GM12801 (cell line): ENCODE data around the gene ABCC3.

Source experiments
- TF ChIP-seq, protein P1 (sequence below): IDR thresholded peaks from one replicate; pipeline ENCODE4 v1.5.1; 2011; ENCODE audit warnings: control low read depth; ENCODE audit not compliant: insufficient read length; ENCODE audit errors: extremely low read depth

The ABCC3 gene

DNA sequence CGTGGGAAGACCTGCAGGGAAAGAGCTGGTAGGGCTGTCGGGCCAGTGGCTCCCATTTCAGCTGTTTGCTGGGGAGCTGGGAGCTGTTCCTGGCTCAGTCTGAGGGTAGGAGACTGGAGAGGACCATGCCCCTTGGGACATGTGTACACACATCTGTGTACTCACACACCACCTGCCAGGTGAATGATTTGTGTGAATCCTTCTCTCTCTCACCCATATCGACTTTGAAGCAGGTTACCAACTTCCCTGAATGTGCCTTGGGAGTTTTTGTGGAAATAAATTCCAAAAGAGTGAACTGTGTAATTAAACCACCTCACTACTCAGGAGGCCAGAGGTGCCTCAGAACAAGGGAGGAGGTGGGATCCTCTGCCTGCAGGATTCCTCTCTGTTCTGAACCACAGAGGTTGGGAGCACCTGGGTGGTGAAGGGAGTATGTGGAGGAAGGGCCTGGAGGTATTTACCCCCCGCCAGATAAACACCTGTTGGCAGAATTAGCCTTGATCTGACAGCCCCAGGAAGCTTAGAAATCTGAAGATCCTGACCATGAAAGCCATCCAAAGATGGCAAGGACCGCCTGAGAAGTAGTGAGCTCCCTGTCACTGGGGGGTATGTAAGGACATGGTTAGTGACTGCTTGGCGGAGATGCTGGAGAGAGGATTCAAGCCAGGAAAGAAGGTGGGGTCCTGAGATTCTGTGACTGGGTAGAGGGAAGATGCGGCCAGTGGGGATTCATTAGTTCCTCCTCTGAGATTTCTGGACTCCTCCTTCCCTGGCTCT is 3.3 kb downstream of the ABCC3 start:
- TF ChIP-seq, protein P1, sequence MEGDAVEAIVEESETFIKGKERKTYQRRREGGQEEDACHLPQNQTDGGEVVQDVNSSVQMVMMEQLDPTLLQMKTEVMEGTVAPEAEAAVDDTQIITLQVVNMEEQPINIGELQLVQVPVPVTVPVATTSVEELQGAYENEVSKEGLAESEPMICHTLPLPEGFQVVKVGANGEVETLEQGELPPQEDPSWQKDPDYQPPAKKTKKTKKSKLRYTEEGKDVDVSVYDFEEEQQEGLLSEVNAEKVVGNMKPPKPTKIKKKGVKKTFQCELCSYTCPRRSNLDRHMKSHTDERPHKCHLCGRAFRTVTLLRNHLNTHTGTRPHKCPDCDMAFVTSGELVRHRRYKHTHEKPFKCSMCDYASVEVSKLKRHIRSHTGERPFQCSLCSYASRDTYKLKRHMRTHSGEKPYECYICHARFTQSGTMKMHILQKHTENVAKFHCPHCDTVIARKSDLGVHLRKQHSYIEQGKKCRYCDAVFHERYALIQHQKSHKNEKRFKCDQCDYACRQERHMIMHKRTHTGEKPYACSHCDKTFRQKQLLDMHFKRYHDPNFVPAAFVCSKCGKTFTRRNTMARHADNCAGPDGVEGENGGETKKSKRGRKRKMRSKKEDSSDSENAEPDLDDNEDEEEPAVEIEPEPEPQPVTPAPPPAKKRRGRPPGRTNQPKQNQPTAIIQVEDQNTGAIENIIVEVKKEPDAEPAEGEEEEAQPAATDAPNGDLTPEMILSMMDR = no peak

DNA sequence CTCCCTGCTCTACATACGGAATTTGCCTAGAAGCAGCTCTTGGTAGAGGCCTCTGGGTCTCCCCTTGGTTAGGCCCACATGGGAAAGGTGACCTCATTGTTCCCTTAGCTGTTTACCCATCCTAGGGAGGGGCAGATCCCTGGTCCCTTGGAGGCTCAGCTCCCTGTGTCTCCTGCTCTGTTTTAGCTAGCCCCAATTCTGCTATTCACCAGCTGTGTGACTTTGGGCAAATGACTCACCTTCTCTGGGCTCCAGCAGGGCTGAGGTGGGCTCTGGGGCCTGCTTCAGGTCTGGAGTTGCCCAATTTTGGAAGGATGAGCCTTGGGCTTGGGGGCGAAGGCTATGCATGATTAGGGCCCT is 3.9 kb downstream of the ABCC3 start:
- TF ChIP-seq, protein P1 = no peak

DNA sequence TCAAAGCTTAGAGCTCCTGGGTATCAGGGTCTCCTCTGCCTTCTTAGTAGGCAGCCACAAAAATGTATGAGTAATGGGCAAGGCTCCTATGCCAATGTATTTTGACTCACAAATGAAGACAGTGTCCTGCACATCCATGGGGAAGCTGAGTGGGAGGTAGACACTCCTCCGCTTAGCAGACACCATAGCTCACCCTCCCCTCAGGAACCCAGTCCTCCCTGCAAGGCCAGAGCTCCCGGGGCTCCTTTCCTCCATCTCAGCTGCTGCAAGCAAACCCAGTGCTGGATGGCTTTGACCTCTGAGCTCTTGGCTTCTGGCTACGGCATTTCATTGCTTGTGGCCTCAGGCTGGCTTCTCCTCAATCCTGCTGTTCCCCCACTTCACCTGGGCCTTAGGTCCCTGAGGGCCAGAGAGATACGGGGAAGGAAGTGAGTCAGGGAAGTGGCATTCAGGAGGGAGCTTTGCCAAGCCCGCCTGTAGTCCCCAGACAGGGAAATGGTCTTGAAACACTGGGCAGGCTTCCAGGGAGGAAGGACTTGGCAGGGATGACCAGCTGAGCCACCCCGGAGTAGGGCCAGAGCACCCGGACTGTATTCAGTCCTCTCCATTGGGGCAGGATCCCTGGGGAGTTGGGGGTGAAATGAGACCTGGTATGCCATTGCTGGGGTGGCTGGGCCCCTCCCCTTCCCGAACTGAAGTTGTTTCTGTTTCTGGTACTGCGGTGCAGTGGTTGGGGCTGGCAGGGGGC is 4.5 kb downstream of the ABCC3 start:
- TF ChIP-seq, protein P1 = no peak

DNA sequence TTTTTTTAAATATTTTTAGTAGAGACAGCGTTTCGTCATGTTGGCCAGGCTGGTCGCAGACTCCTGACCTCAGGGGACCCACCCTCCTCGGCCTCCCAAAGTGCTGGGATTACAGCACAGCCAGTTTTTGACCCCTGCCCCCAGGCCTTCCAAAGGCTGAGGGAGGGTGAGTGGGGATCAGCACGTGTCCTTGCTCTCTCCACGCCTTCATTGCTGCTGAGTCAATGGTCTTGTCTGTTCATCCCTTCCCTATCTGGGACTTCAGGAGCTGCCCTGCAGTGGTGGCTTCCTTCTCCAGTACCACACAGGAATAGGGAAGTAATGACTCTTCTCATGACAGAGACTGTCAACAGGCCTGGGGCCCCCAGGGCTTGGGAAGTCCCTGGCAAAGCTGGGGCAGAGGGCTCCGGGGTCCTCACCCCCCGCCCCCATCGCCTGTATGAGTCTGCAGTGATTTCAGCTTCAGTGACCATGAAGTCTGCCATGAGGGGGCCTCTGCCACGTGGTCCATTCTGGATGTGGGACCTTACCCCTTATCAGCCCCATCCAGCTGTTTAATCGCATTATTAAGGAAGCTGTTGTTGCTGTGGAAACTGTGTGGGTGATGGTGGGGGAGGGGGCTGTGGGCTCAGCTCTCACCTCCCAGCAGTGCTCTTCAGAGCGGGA is 6.1 kb downstream of the ABCC3 start:
- TF ChIP-seq, protein P1 = no peak

DNA sequence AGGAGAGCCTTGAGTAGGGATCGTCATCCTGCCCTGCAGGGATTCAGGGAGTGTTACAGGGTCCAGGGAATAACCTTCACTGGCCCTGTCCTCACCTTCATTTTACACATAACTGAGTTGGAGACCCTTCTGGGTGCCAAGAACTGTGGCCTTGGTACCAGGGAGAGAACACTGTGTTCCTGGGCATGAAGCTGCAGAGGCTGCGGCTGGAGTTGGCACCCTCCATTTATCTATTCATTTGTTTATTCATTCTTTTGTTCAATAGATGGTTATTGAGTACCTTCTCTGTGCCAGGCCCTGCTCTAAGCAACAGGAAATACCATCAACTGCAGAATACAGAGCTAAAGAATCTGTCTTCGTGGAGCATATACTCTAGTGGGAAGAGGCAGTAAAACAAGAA is 6.7 kb downstream of the ABCC3 start:
- TF ChIP-seq, protein P1 = no peak

DNA sequence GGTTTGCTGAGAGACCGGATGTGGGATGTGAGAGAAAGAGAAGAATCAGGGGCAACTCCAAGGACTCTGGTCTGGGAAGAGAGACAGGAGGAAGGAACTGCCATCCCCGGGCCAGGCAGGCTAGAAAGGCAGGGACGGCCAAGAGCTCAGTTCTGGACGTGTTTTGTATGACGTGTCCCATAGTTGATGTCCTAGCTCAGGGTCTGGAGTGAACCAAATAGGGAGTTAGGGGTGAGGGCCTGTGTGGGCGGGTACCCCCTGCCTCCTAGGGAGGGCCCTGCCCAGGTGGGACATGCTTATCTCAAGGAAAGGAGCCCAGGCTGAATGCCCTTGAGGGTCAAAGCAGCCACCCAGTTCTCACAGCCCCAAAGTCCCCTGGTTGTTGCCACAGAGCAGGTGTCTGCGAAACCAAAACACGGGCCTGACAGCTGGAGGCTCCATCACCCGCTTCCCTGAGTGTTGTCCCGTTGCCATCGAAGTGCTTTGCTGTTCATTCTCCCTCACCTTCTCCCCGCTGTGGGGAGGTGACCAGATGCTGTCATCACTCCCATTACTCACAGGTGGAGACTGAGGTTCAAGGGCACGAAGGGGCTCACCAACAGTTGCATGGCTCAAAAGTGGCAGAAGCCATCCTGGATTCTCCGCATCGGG is 7.5 kb downstream of the ABCC3 start:
- TF ChIP-seq, protein P1 = no peak
